Measurements from ENCODE around the gene RAB3A. TPM values are rescaled to one million over a fixed set of nuclear protein-coding genes. Genes with fewer than 3 reads are reported as not detected.

Gene RAB3A
- total and polyA plus RNA-seq, 9 of the 15 experiments (the other 6 are each of a cell fraction or from before 2014, with no cell fraction given), result 0.17 to 5.1 (median 0.90) TPM; not detected in 1

DNA sequence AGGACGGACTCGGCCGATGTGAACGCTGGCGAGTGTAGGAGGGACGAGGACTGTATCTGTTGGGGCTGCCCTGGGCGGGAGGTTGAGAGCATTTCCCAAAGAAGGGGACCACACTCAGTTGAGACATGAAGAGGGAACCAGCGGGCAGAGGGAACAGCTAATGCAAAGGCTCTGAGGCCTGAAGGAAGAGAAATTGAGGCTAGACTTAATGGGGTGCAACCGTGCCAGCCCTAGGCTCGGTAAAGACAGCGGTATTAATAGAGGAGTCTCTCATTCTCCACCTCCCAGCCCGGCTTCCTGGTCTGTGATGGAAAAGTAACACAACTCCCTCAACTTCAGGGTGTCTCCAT, 9.7 kb downstream of the RAB3A start (continued):
- TF ChIP-seq, protein P1, sequence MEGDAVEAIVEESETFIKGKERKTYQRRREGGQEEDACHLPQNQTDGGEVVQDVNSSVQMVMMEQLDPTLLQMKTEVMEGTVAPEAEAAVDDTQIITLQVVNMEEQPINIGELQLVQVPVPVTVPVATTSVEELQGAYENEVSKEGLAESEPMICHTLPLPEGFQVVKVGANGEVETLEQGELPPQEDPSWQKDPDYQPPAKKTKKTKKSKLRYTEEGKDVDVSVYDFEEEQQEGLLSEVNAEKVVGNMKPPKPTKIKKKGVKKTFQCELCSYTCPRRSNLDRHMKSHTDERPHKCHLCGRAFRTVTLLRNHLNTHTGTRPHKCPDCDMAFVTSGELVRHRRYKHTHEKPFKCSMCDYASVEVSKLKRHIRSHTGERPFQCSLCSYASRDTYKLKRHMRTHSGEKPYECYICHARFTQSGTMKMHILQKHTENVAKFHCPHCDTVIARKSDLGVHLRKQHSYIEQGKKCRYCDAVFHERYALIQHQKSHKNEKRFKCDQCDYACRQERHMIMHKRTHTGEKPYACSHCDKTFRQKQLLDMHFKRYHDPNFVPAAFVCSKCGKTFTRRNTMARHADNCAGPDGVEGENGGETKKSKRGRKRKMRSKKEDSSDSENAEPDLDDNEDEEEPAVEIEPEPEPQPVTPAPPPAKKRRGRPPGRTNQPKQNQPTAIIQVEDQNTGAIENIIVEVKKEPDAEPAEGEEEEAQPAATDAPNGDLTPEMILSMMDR (IDR thresholded peaks at IDR 0.05 in 2 of 3, conservative IDR thresholded peaks at IDR 0.05 in 1 of 3; ENCODE audit: insufficient read depth in 2 of 3, low read depth in 1 of 3, low read length in 3 of 3), result no peak
- no peak for TF ChIP-seq PHF8 (IDR thresholded peaks at IDR 0.05; ENCODE audit: borderline replicate concordance, low read length)
- no peak for TF ChIP-seq ZNF717 (CRISPR knock-in tag; IDR thresholded peaks at IDR 0.05)

DNA sequence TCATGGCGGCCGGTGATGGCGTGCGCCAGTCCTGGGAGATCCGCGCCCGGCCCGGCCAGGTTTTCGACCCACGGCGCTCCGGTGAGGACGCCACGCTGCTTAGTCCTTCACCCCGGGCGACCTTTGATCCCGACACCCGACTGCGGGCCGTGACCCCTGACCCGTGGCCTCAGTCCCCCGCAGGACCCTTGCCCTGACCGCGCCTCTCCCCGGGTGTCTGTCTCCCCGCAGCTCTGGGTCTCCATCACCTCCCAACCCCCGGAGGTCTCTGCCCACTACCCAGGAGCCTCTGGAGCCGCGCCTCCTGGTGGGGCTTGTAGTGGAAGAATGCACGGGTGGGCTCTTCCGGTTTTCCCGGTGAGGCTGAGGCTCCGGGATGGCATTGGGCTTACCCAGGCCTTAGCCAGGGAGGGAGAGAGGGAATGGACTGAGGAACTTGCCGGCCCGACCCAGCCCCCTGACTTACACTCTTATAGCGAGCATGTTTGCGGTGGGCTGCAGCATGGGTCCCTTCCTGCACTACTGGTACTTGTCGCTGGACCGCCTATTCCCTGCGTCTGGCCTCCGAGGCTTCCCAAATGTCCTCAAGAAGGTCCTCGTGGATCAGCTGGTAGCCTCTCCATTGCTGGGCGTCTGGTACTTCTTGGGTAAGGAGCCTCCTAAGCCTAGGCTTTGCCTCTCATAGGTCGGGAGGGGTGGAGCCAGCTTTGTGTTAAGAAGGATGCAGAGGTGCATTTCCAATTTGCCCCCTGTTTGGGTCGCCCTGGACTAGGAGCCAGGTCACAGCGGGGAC, 10.3 kb downstream of the RAB3A start:
- intact Hi-C loops (cut with micrococcal nuclease), result no loop called here
- DNase-seq (ENCODE audit: extremely low read depth in 1 of 4, low spot score in 3 of 4) (peak in 3 of 4 experiments; percentile 49 to 56 (median 51)), ATAC-seq (peak; percentile 8), FAIRE-seq (peak; percentile 66)
- Histone ChIP-seq H3K27me3 (ENCODE audit: control insufficient read depth in 2 of 2, insufficient read depth in 2 of 2, low read length in 2 of 2) (no peaks in the 10 kb centered on the region), H3K9me1 (ENCODE audit: control insufficient read depth, insufficient read depth, low read length) (no peaks in the 10 kb centered on the region), H2AFZ (ENCODE audit: low read depth, low read length) (peak overlapping the region; percentile 57), H3K27ac (ENCODE audit: extremely low read depth, low read depth, low read length) (peak overlapping the region; percentile 80), H3K9me3 (replicated peaks; ENCODE audit: control insufficient read depth, insufficient read depth, low read depth, low read length) (no peaks in the 10 kb centered on the region), H4K20me1 (replicated peaks; ENCODE audit: control insufficient read depth, insufficient read depth, low read length) (peaks cover 6% of the 10 kb centered on the region; the same call in 1 of the 2 replicates), H3K9ac (ENCODE audit: insufficient read depth in 1 of 2, low read depth in 2 of 2, low read length in 2 of 2) (peak overlapping the region; percentile 69 to 96), H3K79me2 (ENCODE audit: control insufficient read depth, insufficient read depth, low read length) (peaks cover 18% of the 10 kb centered on the region), H3K36me3 (ENCODE audit: control insufficient read depth, insufficient read depth, low read length) (peaks cover 33% of the 10 kb centered on the region; the same call in 2 of the 3 replicates), H3K4me3 (peak overlapping the region; percentile 89), H3K4me2 (ENCODE audit: insufficient read depth, low read length) (peak overlapping the region; percentile 94), H3K4me1 (replicated peaks in 1 of 2; ENCODE audit: control insufficient read depth in 2 of 2, insufficient read depth in 2 of 2, low read length in 2 of 2) (peaks cover 17 to 43% of the 10 kb centered on the region in 2 experiments; a peak in 4 of 5 replicates)
- under 1% methylated on average over 45 of the region's 46 CpGs for WGBS (ENCODE audit: insufficient coverage, low coverage, missing lambda C conversion rate)
- CTCF ChIA-PET (ENCODE audit: low intra/inter-chr PET ratio), result no interaction called here
- in situ Hi-C loops (cut with MboI), result no loop called here
- TSS peak; percentile 75 for BruUV-seq (replicated peaks)
- POLR2A ChIA-PET, result interaction anchor here (0.6 to 2.3 kb wide), 13 partner anchors 10 to 291 kb away, joined by 3 to 11 read pairs (median 5); partner anchors contain the start of gene JUND
- TF ChIP-seq TRIM28 (IDR thresholded peaks at IDR 0.05) (no peak), MAZ (CRISPR knock-in tag; conservative IDR thresholded peaks at IDR 0.05 in 1 of 2, IDR thresholded peaks at IDR 0.05 in 1 of 2) (no peak), SNIP1 (IDR thresholded peaks at IDR 0.05; ENCODE audit: low read depth) (no peak), MCM7 (IDR thresholded peaks at IDR 0.05) (no peak), NR4A1 (CRISPR knock-in tag; IDR thresholded peaks at IDR 0.05) (no peak), NR4A1 (tag; IDR thresholded peaks at IDR 0.05) (no peak), ZKSCAN8 (CRISPR knock-in tag; IDR thresholded peaks at IDR 0.05) (no peak), RFX7 (CRISPR knock-in tag; IDR thresholded peaks at IDR 0.05) (no peak), ZNF143 (CRISPR knock-in tag; IDR thresholded peaks at IDR 0.05) (0 out of 2 replicates have a peak, but pooled peaks have one; percentile 47), KDM2B (CRISPR knock-in tag; IDR thresholded peaks at IDR 0.05) (no peak), CHD1 (IDR thresholded peaks at IDR 0.05; ENCODE audit: low read length) (peak; percentile 61)
- TF ChIP-seq, protein P2, sequence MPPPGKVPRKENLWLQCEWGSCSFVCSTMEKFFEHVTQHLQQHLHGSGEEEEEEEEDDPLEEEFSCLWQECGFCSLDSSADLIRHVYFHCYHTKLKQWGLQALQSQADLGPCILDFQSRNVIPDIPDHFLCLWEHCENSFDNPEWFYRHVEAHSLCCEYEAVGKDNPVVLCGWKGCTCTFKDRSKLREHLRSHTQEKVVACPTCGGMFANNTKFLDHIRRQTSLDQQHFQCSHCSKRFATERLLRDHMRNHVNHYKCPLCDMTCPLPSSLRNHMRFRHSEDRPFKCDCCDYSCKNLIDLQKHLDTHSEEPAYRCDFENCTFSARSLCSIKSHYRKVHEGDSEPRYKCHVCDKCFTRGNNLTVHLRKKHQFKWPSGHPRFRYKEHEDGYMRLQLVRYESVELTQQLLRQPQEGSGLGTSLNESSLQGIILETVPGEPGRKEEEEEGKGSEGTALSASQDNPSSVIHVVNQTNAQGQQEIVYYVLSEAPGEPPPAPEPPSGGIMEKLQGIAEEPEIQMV (tag; conservative IDR thresholded peaks at IDR 0.05; ENCODE audit: low read depth), result no peak
- TF ChIP-seq, protein P3, sequence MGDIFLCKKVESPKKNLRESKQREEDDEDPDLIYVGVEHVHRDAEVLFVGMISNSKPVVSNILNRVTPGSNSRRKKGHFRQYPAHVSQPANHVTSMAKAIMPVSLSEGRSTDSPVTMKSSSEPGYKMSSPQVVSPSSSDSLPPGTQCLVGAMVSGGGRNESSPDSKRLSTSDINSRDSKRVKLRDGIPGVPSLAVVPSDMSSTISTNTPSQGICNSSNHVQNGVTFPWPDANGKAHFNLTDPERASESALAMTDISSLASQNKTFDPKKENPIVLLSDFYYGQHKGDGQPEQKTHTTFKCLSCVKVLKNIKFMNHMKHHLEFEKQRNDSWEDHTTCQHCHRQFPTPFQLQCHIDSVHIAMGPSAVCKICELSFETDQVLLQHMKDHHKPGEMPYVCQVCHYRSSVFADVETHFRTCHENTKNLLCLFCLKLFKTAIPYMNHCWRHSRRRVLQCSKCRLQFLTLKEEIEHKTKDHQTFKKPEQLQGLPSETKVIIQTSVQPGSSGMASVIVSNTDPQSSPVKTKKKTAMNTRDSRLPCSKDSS (IDR thresholded peaks at IDR 0.05; ENCODE audit: low read depth, partially characterized antibody), result no peak
